ENCODE results near the gene TNNC2.

DNA sequence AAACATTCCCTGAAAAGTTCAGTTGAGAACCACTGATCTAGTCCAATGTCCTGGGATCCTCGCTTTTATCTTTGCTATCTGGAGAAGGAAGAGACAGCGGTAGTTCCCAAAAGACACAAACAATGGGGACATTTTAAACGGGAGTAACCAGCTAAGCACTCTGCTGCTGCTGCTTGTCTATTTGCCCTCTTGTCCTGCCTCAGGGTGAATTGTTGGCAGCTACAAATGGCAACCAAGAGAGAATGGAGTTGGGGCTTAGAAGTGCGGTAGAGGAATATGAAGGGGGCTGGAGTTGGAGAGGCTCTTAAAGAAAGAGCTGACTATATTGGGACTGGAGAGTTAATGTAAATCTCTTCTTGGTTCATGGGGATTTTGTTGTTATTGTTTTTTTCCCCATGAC is 47.5 kb upstream of the TNNC2 start:
- TF ChIP-seq POLR2AphosphoS5 (IDR thresholded peaks at IDR 0.05) = no peak
- TF ChIP-seq, protein P1, sequence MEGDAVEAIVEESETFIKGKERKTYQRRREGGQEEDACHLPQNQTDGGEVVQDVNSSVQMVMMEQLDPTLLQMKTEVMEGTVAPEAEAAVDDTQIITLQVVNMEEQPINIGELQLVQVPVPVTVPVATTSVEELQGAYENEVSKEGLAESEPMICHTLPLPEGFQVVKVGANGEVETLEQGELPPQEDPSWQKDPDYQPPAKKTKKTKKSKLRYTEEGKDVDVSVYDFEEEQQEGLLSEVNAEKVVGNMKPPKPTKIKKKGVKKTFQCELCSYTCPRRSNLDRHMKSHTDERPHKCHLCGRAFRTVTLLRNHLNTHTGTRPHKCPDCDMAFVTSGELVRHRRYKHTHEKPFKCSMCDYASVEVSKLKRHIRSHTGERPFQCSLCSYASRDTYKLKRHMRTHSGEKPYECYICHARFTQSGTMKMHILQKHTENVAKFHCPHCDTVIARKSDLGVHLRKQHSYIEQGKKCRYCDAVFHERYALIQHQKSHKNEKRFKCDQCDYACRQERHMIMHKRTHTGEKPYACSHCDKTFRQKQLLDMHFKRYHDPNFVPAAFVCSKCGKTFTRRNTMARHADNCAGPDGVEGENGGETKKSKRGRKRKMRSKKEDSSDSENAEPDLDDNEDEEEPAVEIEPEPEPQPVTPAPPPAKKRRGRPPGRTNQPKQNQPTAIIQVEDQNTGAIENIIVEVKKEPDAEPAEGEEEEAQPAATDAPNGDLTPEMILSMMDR (IDR thresholded peaks at IDR 0.05; ENCODE audit: poor library complexity, severe bottlenecking) = no peak
- TF ChIP-seq EP300 (conservative IDR thresholded peaks at IDR 0.05; ENCODE audit: poor library complexity, severe bottlenecking) = no peak
- TF ChIP-seq RAD21 (conservative IDR thresholded peaks at IDR 0.05) = no peak
- TF ChIP-seq SMC3 (conservative IDR thresholded peaks at IDR 0.05; ENCODE audit: poor library complexity) = no peak

All from neural cell (in vitro differentiated cells).